ENCODE data around the gene NLRP6. TPM values are rescaled to one million over a fixed set of nuclear protein-coding genes. Genes with fewer than 3 reads are reported as not detected.

The NLRP6 gene
- total RNA-seq, 1 experiment from 2014 or later: not detected

DNA sequence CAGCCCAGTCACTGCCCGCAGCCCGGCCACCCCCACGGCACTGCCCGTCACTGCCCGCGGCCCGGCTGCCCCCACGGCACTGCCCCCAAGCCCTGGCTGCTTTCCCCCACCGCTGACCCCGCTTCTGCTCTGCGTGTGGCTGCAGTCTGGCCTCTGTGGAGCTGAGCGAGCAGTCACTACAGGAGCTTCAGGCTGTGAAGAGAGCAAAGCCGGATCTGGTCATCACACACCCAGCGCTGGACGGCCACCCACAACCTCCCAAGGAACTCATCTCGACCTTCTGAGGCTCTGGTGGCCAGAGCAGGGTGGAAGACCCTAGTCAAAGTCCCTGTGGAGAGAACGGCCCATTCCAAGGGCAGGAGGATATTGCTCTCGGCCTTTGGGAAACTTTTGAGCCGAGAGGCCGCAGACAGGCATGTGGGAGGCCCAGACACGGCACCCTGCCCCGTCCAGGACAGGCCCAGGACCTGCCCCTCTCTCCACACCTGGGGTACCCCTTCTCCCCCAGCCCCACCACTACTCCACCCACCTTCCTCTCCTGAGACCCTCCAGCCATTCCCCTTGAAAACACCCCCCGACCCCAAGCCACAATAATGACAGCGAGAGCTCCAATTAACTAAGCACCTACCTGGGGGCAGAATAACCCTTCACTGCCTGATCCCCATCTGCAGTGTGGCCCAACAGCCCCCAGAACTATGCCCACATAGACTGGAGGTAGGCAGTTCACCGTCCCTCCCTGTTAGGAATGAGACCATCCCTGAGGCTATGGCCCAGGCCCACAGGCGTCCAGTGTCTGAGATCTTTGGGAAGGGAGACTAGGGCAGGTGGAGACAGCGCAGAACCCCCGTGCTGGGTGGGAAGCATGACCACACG is 7.0 kb downstream of the NLRP6 start:
- Histone ChIP-seq H3K23ac (ENCODE audit: insufficient read length, low read depth, low read length) (no peak overlapping the region), H4K8ac (replicated peaks; ENCODE audit: insufficient read length, low read depth, low read length) (no peak overlapping the region), H4K20me1 (ENCODE audit: control insufficient read depth, insufficient read depth, insufficient read length) (no peaks in the 10 kb centered on the region), H4K91ac (ENCODE audit: insufficient read length, low read depth, low read length) (no peak overlapping the region), H2BK5ac (ENCODE audit: insufficient read length, low read length) (no peak overlapping the region), H3K14ac (ENCODE audit: insufficient read depth, low read length) (no peak overlapping the region; the same call in 1 of the 2 replicates), H3K4me1 (ENCODE audit: insufficient read depth, low read length) (no peaks in the 10 kb centered on the region), H3T11ph (ENCODE audit: low read length) (no peak overlapping the region), H3K4me2 (ENCODE audit: insufficient read depth, insufficient read length, low read length) (no peak overlapping the region), H3K79me1 (ENCODE audit: insufficient read depth, low read depth, low read length, poor library complexity, severe bottlenecking) (no peaks in the 10 kb centered on the region), H4K5ac (ENCODE audit: insufficient read length, low read depth, low read length) (no peak overlapping the region), H2AK5ac (ENCODE audit: insufficient read length, low read length) (no peak overlapping the region), H3K27ac (ENCODE audit: insufficient read length, low read depth, low read length) (no peak overlapping the region), H2BK12ac (ENCODE audit: insufficient read length, low read depth, low read length) (no peak overlapping the region), H3K9ac (ENCODE audit: extremely low read depth, insufficient read length, low read length) (no peak overlapping the region), H2BK15ac (ENCODE audit: low read depth, low read length) (no peak overlapping the region), H2BK120ac (ENCODE audit: low read depth, low read length, poor library complexity, severe bottlenecking) (no peak overlapping the region), H2BK20ac (ENCODE audit: low read depth, low read length, poor library complexity, severe bottlenecking) (no peak overlapping the region), H3K18ac (ENCODE audit: insufficient read length, low read depth, low read length) (no peak overlapping the region), H3K79me2 (ENCODE audit: insufficient read depth, low read length) (no peaks in the 10 kb centered on the region), H2AFZ (ENCODE audit: low read length) (no peak overlapping the region), H3K9me3 (ENCODE audit: control insufficient read depth, low read depth, low read length) (no peaks in the 10 kb centered on the region), H3K27me3 (ENCODE audit: insufficient read depth, low read length) (peaks cover 7% of the 10 kb centered on the region; the same call in 1 of the 2 replicates), H3K23me2 (ENCODE audit: insufficient read length, low read depth, low read length, poor library complexity, severe bottlenecking) (peaks cover 9% of the 10 kb centered on the region), H3K56ac (ENCODE audit: insufficient read length, low read depth, low read length) (no peak overlapping the region), H3K4ac (ENCODE audit: low read depth, low read length) (no peak overlapping the region)
- H3K27ac Mint-ChIP-seq: peak overlapping the region; percentile 25 to 68 (median 68); a peak in 4 of 7 replicates
- WGBS (ENCODE audit: extremely low coverage, insufficient read length, low lambda C conversion rate): no CpG with 5 or more reads among the region's 29 CpGs
- no peaks in the 10 kb centered on the region; a peak in 3 of 7 replicates for H3K36me3 Mint-ChIP-seq (ENCODE audit: insufficient read depth in 1 of 3, low read depth in 3 of 3)
- H3K9me3 Mint-ChIP-seq: peaks cover 0 to 2% of the 10 kb centered on the region in 2 experiments; a peak in 1 of 5 replicates
- TF ChIP-seq, protein P1, sequence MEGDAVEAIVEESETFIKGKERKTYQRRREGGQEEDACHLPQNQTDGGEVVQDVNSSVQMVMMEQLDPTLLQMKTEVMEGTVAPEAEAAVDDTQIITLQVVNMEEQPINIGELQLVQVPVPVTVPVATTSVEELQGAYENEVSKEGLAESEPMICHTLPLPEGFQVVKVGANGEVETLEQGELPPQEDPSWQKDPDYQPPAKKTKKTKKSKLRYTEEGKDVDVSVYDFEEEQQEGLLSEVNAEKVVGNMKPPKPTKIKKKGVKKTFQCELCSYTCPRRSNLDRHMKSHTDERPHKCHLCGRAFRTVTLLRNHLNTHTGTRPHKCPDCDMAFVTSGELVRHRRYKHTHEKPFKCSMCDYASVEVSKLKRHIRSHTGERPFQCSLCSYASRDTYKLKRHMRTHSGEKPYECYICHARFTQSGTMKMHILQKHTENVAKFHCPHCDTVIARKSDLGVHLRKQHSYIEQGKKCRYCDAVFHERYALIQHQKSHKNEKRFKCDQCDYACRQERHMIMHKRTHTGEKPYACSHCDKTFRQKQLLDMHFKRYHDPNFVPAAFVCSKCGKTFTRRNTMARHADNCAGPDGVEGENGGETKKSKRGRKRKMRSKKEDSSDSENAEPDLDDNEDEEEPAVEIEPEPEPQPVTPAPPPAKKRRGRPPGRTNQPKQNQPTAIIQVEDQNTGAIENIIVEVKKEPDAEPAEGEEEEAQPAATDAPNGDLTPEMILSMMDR (conservative IDR thresholded peaks at IDR 0.05): no peak
- H3K27me3 Mint-ChIP-seq (ENCODE audit: low read depth): peaks cover 13% of the 10 kb centered on the region
- H3K4me1 Mint-ChIP-seq: peaks cover 31 to 39% of the 10 kb centered on the region in 2 experiments
- H3K4me3 Mint-ChIP-seq: no peak overlapping the region
- DNase-seq: peak; percentile 26

Measured in H9 (cell line).